ENCODE measurements around the gene CST9L.

DNA sequence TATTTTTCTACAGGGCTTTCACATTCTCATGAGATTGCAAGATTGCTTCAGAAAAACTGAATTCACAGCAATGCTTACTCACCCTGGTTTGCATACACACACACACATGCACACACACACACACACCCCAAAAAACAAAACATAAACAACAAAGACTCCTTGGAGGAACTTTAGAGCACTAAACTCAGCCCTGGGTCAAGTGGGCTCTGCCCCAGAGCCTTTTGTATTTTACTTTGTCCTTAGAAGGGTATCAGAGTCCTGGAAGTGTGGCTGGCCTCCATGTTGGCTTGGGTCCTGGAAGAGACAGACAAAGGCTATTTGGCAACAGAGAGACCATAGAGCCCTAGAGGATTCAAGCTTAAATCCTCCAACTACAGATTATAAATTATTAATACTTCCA, 45.4 kb upstream of the CST9L start:
- no peak for TF ChIP-seq EZH2phosphoT487 (IDR thresholded peaks at IDR 0.05; ENCODE audit: borderline replicate concordance, low read depth, low read length)
- TF ChIP-seq CTCF (conservative IDR thresholded peaks at IDR 0.05; ENCODE audit: low read length): no peak

Measured in OCI-LY7 (cell line).